ENCODE measurements around the gene M1AP.

- TF ChIP-seq CTCF (IDR thresholded peaks at IDR 0.05), result no peak
- no peak for TF ChIP-seq POLR2A (IDR thresholded peaks at IDR 0.05)
Observed at GRCh38 chr2:74606927-74607326, 41.2 kb downstream of the M1AP start.

Data from Peyer's patch (tissue), 4 donors.